Stimulated activated CD4-positive, alpha-beta T cell treated with anti-CD3 and anti-CD28 coated beads, Interleukin-2, amount 100 ng/mL, for 24 hours (primary cell): ENCODE results near the gene ZBTB3.
"Not testable (repeated sequence)": the region's sequence is repeated elsewhere in the genome, so short reads cannot be mapped to it uniquely, and the experiment has no call there.

ENCODE experiments used
- DNase-seq, 2 donors: peaks; one replicate each; pipeline ENCODE4 v3.0.0-alpha.2; 2020

The ZBTB3 gene

DNA sequence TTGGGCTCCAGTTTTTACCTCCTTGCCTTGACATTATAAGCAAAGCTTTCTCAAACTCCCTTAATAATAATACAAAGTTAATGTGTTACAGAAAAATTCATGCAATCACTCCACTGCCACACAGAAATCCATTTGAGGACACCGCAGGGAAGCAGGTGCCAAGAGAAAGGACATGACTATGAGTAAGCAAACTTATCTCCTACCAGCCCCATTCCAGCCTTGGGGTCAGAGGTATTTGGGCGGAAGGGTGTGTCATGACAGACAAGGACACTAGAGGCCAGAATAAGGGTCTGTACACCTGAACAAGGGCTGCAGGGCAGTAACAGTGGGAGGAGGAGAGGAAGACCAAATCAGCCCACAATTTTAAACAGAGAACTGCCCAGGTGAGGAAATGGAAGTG is 40.6 kb downstream of the ZBTB3 start:
- no peak for DNase-seq

DNA sequence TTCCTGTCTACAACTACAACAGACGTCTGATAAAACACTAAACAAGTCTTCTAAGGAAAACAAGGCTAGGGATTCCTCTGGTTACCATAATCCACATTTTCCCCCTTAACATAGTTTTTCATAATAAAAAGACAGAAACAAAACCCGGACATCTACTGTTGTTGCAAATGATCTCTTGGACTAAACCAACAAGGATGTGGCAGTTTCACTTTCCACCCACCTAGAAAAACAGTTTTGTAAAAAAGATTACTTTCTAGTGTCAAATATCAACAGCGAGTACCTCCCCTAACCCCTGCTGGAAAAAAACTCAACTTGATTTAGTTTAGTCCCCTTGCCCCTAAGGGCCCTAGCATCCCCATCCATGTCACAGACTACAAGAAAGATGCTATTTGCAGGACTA is 41.1 kb downstream of the ZBTB3 start:
- DNase-seq = no peak

DNA sequence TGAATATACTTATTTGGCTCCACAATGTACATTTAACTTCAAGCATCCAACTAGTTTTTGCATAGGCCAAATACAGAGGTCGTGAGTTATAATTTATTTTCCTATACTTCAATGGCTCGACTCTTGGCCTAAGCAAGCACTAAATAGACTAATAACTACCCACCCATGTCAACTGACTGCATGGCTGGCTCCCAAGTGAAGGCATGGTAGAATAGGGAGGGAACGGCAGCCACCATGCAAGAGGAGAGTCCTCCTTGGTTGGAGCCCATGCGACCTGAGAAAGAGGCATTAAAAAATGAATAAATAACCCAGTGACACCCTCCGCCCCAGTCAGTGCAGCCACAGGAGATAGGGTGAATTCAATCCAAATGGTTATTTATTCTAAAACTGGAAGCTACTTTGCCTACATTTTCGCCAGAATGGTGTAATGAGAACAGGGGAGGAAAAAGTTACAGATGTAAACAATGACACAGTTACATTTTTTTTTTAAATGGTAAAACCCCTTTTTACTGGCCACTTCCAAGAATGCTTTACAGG is 41.6 kb downstream of the ZBTB3 start:
- DNase-seq = no peak

DNA sequence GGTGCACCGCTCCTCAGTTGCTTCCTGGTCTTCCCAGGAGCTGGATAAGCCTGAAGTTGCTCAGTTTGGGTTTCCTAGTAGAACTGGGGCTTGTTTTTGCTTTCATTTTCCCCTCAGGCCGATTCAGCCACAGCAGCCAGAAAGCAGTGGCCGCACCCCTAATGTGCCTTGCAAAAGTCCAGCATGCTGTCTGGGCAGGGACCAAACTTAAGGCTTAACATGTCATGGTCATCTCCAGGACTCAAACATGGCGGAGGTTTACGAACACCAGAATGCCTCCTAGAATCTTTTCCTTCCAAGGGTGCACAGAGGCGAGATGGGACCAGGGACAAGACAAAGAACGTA is 44.0 kb downstream of the ZBTB3 start:
- DNase-seq = peak; percentile 21 to 47

DNA sequence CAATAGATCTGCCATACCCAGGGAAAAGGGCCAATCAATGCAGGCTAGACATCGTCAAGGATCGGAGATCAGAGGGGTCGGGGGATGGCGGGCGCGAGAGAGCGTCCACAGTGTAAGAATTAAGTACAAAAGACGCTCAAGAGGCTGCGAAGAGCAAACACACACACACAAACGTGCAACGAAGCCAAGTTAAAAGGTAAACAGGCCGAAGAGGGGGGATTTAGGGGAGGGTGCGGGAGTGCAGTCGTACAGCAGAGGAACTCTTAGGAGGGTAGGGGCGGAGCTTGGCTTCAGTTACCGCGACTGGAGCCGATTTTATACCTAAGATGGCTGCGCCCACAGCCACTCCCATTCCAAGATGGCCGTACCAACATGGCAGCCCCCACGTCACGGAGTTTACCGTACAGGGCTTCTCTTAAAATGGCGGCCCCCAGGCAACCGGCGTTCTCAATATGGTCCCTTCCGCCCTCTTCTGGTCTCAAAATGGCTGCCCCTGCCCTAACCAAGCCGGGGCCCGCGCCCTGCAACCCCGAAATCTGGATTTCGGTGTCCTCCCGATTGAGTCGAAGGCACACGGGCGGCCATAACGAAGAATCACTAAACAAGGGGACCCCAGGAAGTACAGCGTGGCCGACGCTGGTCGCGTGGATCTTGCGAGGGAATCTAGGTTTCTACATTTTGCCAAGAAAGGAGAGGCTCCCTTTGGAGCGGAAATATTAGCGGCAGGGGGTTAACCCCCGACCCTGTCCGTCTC is 44.5 kb downstream of the ZBTB3 start:
- DNase-seq = peak; percentile 94 to 95

DNA sequence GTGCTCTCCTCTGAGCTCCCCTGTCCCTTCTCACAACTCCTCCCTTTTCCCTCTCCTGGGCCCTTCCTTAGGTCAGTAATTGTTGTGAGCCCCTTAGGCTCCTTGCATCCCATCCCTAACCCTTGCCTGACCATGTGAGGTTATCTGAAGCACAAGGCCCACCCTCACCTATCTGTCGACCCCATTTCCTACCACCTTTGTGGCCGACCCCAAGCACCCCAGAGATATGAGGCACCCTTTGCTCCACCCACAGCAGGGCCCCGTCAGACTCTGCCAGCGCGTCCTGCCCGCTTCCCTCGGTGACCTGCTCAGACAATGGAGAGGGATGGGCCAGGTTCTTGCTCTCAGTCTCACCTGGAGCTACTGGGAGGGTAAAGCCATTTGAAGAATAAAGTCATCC is 45.2 kb downstream of the ZBTB3 start:
- peak; percentile 49 to 55 for DNase-seq

DNA sequence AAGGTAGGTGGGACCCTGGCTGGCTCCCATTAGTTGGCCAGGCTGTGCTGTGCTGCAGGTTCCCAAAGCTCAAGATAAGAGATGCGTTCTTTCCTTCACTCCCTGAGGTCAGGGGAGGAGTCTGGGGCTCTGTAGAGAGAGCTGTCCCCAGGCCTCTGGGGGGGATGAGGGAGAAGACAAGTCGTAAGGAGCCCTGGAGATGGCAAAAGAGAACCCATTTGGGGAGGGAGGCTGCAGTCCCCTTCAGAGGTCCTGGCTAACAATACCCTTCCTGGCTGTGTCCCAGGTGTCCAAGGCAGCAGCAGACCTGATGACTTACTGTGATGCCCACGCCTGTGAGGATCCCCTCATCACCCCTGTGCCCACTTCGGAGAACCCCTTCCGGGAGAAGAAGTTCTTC is 45.6 kb downstream of the ZBTB3 start:
- DNase-seq = peak in 1 of 2 donors; percentile 7

DNA sequence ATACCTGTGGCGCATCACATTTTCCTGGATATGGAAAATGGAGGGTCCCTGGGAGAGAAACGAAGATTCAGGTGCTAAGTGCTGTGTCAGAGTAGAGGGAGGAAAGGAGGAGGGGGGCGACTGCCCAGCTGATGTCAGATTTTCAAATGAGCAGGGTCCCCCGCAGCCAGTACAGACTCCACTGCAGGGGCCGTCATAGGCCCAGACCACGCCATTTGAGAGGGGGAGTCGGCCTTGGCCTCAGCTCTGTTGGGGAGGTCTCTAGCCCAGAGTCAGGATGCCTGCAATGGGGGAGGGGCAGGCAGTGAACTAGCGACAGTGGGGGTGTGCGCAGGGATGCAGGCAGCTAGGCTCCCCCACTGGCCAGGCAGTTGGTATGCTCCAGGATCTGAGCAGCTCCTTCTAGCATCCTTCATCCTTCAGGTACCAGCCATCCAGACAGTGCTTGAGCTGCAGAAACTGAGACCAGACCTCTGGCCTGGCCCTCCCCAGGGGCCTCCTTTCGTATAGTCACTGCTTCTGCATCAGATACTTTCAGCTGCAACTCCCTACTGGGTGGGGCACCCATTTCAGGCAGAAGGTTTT is 46.6 kb downstream of the ZBTB3 start, which contains the start of the genes BSCL2 and GNG3:
TSS of gene BSCL2 (minus strand) at position 148 of the 585 bp plus-strand sequence. CDS start 229 bp downstream, outside the sequence.
TSS of gene GNG3 (plus strand) at position 400 of the 585 bp plus-strand sequence. CDS start 620 bp downstream, outside the sequence.
- DNase-seq = peak in 1 of 2 donors; percentile 14

DNA sequence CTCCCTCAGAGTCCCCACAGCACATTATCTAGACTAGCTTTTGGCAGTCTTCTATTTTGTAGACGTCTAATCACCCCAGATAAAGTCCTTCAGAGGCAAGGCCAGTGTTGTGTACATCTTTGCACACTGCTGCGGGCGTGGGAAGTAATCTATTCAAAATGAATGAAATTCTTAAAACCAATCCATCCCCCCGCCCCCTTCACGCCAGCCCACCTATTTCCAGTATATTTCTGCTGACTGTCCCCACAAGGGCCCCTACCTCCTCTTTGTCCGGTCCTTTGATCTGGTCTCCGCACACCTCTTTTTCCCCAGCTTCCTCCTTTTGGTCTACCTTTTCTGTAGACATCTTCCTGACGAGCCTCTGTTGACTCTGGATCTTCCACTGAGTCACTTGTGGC is 47.1 kb downstream of the ZBTB3 start:
- DNase-seq = no peak

DNA sequence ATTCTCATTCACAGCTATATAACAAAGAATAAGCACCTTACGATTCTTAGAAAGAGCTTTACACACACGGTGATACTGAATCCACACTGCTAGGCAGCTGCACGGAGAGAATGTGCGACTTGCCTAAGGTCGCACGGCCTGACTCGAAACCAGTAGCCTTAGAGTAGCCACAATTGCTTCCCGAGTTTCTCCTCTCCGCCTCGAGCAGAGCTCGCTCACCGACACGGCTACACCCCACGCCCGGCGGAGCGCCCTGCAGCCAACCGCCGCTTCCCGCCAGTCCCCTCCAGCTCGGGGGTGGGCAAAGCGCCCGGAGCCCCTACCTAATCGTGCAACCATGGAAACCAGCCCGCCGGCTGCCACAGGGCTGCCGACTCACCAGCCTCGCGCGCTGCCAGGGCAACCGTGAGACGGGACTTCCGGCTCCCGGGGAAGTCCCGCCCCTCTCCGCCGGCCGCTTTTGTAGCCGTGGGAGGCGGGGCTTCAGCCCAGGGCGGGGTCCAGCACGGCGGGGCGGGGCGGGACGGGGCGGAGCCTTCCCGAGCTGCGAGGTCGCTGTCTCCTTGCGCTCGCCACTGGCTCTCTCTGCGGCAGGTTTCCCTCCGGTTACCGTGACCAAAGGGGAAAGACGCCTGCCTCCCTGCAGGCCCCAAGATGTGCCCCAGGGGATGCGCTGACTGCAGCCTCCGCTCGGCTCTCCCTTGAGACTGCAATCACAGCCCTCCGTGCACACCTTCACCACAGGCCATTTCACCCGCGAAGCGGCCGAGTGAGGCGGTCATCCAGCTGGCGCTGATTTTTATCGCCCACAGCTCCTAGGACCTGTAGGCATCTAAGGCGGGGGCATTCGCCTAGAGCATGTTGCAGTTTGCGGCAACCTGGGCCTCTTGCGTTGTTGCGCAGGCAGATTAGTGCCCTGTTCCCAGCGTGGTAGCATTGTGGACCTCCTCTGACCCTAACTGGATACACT is 47.8 kb downstream of the ZBTB3 start:
- DNase-seq = peak; percentile 93 to 95

DNA sequence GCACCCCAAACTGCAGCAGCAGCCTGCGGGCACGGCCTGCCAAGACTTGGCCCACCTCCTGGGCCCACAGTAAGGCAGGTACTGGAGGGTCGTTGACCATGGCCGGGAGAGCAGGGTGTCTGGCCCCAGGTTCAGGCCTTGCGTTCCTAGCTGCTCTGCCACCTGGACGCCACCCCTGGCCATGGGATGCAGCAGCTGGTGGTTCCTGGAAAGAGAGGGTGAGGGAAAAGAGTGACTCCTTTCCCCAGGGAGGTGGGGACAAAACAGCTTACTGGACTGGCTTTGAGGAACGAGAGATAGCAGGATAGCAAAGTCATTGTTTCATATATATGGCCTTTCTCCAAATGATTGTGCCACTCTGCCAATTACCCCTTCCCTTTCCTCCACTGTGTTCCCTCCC is 48.5 kb downstream of the ZBTB3 start:
- DNase-seq = no peak

DNA sequence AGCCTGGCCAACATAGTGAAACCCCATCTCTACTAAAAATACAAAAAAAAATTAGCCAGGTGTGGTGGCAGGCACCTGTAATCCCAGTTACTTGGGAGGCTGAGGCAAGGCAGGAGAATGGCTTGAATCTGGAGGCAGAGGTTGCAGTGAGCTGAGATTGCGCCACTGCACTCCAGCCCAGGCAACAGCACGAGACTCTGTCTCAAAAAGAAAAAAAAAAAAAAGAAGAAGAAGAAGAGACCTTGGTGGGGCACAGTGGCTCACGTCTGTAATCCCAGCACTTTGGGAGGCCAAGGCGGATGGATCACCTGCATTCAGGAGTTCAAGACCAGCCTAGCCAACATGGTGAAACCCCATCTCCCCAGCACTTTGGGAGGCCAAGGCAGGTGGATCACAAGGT is 50.0 kb downstream of the ZBTB3 start:
- not testable (repeated sequence) for DNase-seq

DNA sequence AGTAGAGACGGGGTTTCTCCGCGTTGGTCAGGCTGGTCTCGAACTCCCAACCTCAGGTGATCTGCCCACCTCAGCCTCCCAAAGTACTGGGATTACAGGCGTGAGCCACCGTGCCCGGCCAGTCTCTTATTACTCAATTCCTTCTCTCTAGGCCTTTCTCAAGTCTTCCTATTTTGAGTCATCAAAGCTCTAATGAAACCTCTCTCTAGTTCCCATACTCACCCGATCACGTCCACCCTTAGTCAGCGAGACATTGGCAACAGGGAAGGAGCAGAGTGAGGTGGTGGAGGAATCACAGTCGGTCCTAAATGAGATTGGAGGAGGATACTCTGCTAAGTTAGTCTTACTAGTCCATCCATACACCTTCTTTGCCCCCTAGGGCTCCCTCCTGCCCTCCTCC is 51.7 kb downstream of the ZBTB3 start:
- no peak for DNase-seq
